ENCODE results near the gene PATJ. TPM values are rescaled to one million over a fixed set of nuclear protein-coding genes. Genes with fewer than 3 reads are reported as not detected.

The PATJ gene
- total and polyA plus RNA-seq, 2 donors (not counting 3 experiments of a cell fraction or from before 2014, with no cell fraction given) = 1.1 to 3.0 TPM

DNA sequence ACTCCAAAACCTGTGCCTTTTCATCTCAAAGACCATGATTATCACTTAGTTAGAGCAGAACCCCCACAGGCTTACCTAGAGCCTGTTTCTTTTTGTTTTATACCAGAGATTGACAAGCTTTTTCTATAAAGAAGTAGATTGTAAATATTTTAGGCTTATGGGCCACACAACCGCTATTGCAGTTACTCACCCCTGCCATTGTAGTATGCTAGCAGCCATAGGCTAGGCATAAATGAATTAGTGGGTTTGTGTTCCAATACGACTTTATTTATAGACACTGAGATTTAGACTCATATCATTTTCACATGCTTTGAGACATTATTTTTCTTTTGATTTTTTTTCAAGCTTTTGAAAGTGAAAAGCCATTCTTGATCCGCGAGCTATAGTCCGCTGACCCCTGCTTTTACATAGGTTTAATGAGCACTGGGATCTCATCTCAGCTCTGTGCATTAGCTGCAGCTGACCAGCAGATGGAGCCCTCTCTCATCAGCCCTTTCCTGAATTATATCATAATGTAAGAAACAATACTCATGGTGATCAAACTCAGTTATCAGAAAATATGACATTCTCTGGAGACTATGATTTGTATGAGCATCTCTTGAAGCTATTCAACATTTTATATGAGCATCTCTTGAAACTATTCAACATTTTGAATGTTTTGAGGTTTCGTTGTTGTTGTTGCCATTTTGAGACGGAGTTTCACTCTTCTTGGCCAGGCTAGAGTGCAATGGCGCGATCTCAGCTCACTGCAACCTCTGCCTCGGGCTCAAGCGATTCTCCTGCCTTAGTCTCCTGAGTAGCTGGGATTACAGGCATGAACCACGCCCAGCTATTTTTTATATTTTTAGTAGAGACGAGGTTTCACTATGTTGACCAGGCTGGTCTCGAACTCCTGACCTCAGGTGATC lies 340.4 kb downstream of the PATJ start:
- Histone ChIP-seq H3K27me3 (ENCODE audit: control insufficient read depth in 2 of 2, insufficient read depth in 2 of 2, low read length in 2 of 2) (no peaks in the 10 kb centered on the region), H3K4me3 (replicated peaks in 1 of 3; ENCODE audit: insufficient read depth in 1 of 3, low read depth in 1 of 3, low read length in 3 of 3) (no peak overlapping the region), H3K9ac (replicated peaks; ENCODE audit: extremely low read depth, insufficient read depth, low read length) (no peak overlapping the region), H3K9me3 (replicated peaks; ENCODE audit: control insufficient read depth, insufficient read depth, low read length) (no peaks in the 10 kb centered on the region), H3K9me1 (replicated peaks; ENCODE audit: control insufficient read depth, extremely low read depth, insufficient read depth, low read length) (no peaks in the 10 kb centered on the region), H4K20me1 (replicated peaks; ENCODE audit: control insufficient read depth, extremely low read depth, insufficient read depth, low read length) (no peaks in the 10 kb centered on the region), H3K27ac (ENCODE audit: insufficient read depth, low read depth, low read length) (no peak overlapping the region), H2AFZ (ENCODE audit: low read depth, low read length) (no peak overlapping the region), H3K4me2 (ENCODE audit: insufficient read depth, low read length) (no peak overlapping the region), H3K4me1 (ENCODE audit: control insufficient read depth, extremely low read depth, insufficient read depth, low read length) (no peaks in the 10 kb centered on the region), H3K36me3 (ENCODE audit: control insufficient read depth in 2 of 2, extremely low read depth in 1 of 2, insufficient read depth in 2 of 2, low read length in 2 of 2) (no peaks in the 10 kb centered on the region), H3K79me2 (ENCODE audit: control insufficient read depth, insufficient read depth, low read length) (no peaks in the 10 kb centered on the region)
- FAIRE-seq = peak; percentile 53
- peak; percentile 55 for DNase-seq (ENCODE audit: low read depth, low spot score)
- intact Hi-C loops (cut with micrococcal nuclease) (loop anchor here (1.0 kb wide), 3 partner anchors 29 to 325 kb away; no protein-coding TSS in a partner anchor), dilution Hi-C loops (cut with MboI; ENCODE audit: extremely low pct_ligation_motif_present, low sequenced_read_pairs) (no loop called here)
- CTCF ChIA-PET = interaction anchor here (0.6 to 3.4 kb wide), 29 partner anchors 8 to 664 kb away, joined by 3 to 50 read pairs (median 4); no protein-coding TSS in a partner anchor
- POLR2A ChIA-PET = no interaction called here
- TF ChIP-seq, protein P1, sequence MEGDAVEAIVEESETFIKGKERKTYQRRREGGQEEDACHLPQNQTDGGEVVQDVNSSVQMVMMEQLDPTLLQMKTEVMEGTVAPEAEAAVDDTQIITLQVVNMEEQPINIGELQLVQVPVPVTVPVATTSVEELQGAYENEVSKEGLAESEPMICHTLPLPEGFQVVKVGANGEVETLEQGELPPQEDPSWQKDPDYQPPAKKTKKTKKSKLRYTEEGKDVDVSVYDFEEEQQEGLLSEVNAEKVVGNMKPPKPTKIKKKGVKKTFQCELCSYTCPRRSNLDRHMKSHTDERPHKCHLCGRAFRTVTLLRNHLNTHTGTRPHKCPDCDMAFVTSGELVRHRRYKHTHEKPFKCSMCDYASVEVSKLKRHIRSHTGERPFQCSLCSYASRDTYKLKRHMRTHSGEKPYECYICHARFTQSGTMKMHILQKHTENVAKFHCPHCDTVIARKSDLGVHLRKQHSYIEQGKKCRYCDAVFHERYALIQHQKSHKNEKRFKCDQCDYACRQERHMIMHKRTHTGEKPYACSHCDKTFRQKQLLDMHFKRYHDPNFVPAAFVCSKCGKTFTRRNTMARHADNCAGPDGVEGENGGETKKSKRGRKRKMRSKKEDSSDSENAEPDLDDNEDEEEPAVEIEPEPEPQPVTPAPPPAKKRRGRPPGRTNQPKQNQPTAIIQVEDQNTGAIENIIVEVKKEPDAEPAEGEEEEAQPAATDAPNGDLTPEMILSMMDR (IDR thresholded peaks at IDR 0.05; ENCODE audit: extremely low read depth in 1 of 2, insufficient read depth in 1 of 2, low read depth in 1 of 2, low read length in 2 of 2) = peak; percentile 83 to 89
- TF ChIP-seq POLR2A (IDR thresholded peaks at IDR 0.05; ENCODE audit: low read depth, low read length) = no peak
- no TSS peak for BruUV-seq (replicated peaks)

DNA sequence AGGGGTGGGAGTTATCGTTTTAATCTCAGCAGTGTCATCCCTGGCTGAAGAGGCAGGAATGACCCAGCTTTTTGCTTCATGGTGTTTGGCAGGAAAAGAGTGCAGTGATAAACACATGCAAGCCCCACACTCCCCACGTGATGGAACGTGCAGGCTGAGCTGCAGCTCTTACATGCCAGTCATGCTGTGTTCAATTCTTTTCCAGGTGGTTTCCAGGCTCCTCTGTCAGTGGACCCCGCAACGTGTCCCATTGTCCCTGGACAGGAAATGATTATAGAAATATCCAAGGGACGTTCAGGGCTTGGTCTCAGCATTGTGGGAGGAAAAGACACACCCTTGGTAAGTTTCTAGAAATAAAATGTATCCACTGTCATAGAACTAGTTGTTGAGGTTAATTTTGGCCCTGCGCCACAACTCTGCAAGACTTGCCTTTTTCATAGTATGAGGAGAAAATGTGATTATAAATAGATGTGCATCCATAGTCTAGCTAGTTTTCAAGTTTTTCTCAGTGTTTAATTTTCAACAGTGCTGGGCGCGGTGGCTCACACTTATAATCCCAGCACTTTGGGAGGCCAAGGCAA lies 342.1 kb downstream of the PATJ start:
- dilution Hi-C loops (cut with MboI; ENCODE audit: extremely low pct_ligation_motif_present, low sequenced_read_pairs) = no loop called here
- Histone ChIP-seq H3K9me1 (replicated peaks; ENCODE audit: control insufficient read depth, extremely low read depth, insufficient read depth, low read length) (no peaks in the 10 kb centered on the region), H4K20me1 (replicated peaks; ENCODE audit: control insufficient read depth, extremely low read depth, insufficient read depth, low read length) (no peaks in the 10 kb centered on the region), H3K36me3 (ENCODE audit: control insufficient read depth in 2 of 2, extremely low read depth in 1 of 2, insufficient read depth in 2 of 2, low read length in 2 of 2) (no peaks in the 10 kb centered on the region), H3K79me2 (ENCODE audit: control insufficient read depth, insufficient read depth, low read length) (no peaks in the 10 kb centered on the region), H3K27me3 (ENCODE audit: control insufficient read depth in 2 of 2, insufficient read depth in 2 of 2, low read length in 2 of 2) (no peaks in the 10 kb centered on the region), H3K4me2 (ENCODE audit: insufficient read depth, low read length) (no peak overlapping the region), H3K9me3 (replicated peaks; ENCODE audit: control insufficient read depth, insufficient read depth, low read length) (no peaks in the 10 kb centered on the region), H3K4me1 (ENCODE audit: control insufficient read depth, extremely low read depth, insufficient read depth, low read length) (no peaks in the 10 kb centered on the region), H3K4me3 (replicated peaks in 1 of 3; ENCODE audit: insufficient read depth in 1 of 3, low read depth in 1 of 3, low read length in 3 of 3) (no peak overlapping the region), H3K27ac (ENCODE audit: insufficient read depth, low read depth, low read length) (no peak overlapping the region), H3K9ac (replicated peaks; ENCODE audit: extremely low read depth, insufficient read depth, low read length) (no peak overlapping the region), H2AFZ (ENCODE audit: low read depth, low read length) (no peak overlapping the region)
- TF ChIP-seq, protein P2, sequence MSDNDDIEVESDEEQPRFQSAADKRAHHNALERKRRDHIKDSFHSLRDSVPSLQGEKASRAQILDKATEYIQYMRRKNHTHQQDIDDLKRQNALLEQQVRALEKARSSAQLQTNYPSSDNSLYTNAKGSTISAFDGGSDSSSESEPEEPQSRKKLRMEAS (IDR thresholded peaks at IDR 0.05; ENCODE audit: insufficient read depth, insufficient read length) = no peak
- TF ChIP-seq POLR2A (IDR thresholded peaks at IDR 0.05; ENCODE audit: low read depth, low read length) (no peak), GATA2 (IDR thresholded peaks at IDR 0.05; ENCODE audit: insufficient read depth, insufficient read length, low read depth, low read length) (no peak), POLR2AphosphoS5 (IDR thresholded peaks at IDR 0.05; ENCODE audit: insufficient read depth, low read depth, low read length) (no peak), MYC (IDR thresholded peaks at IDR 0.05; ENCODE audit: low read depth, low read length) (no peak), FOS (IDR thresholded peaks at IDR 0.05; ENCODE audit: borderline replicate concordance, insufficient read depth, low read length) (no peak), JUN (IDR thresholded peaks at IDR 0.05; ENCODE audit: borderline replicate concordance, insufficient read depth, insufficient read length, low read depth) (no peak), EZH2 (IDR thresholded peaks at IDR 0.05; ENCODE audit: borderline replicate concordance, low read depth, low read length, severe bottlenecking) (no peak)
- TF ChIP-seq, protein P1 (IDR thresholded peaks at IDR 0.05; ENCODE audit: extremely low read depth in 1 of 2, insufficient read depth in 1 of 2, low read depth in 1 of 2, low read length in 2 of 2) = no peak
- POLR2A ChIA-PET = no interaction called here
- CTCF ChIA-PET = interaction anchor here (0.6 to 3.4 kb wide), 10 partner anchors 9 to 91 kb away, joined by 3 to 50 read pairs (median 3); no protein-coding TSS in a partner anchor
- intact Hi-C loops (cut with micrococcal nuclease) = no loop called here
- BruUV-seq (replicated peaks) = no TSS peak
- no peak for DNase-seq (ENCODE audit: low read depth, low spot score)
- FAIRE-seq = no peak

Measured in endothelial cell of umbilical vein (primary cell).